Fibroblast of lung (primary cell): ENCODE data around the gene CERS2.

ENCODE experiments used
- EZH2 ChIP-seq: IDR thresholded peaks from 2 replicates; pipeline ENCODE4 v1.5.1; 2012; ENCODE audit warnings: low read length, control low read depth, mild to moderate bottlenecking; ENCODE audit errors: missing control alignments
- TF ChIP-seq, protein P1 (sequence below), 2 donors: IDR thresholded peaks in 1 of 2; conservative IDR thresholded peaks in 1 of 2; 1 replicate in 1 of 2; 2 replicates in 1 of 2; pipeline ENCODE4 v1.5.1; 2011 to 2012; ENCODE audit warnings: low read length in 2 of 2, control low read depth in 1 of 2, inconsistent platforms in 1 of 2, low read depth in 1 of 2, mild to moderate bottlenecking in 1 of 2

DNA sequence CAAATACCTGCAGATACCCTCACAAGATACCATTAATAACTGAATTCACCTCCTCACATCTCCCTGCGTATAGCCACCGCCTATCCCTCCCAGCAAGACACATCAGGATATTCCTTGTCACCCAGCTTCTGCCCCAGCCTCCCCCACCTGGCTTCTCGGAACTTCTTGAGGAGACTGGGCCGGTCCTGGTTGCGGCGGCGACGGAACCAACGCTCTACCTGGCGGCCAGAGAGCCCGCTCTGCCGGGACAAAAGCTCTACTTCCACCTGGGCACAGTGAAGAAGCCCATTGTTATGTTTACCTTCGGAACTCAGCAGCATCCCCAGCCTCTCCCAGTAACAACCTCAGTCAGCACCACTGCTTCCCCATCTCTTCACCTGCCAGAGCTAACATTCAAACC is 6.7 kb downstream of the CERS2 start:
- TF ChIP-seq, protein P1, sequence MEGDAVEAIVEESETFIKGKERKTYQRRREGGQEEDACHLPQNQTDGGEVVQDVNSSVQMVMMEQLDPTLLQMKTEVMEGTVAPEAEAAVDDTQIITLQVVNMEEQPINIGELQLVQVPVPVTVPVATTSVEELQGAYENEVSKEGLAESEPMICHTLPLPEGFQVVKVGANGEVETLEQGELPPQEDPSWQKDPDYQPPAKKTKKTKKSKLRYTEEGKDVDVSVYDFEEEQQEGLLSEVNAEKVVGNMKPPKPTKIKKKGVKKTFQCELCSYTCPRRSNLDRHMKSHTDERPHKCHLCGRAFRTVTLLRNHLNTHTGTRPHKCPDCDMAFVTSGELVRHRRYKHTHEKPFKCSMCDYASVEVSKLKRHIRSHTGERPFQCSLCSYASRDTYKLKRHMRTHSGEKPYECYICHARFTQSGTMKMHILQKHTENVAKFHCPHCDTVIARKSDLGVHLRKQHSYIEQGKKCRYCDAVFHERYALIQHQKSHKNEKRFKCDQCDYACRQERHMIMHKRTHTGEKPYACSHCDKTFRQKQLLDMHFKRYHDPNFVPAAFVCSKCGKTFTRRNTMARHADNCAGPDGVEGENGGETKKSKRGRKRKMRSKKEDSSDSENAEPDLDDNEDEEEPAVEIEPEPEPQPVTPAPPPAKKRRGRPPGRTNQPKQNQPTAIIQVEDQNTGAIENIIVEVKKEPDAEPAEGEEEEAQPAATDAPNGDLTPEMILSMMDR (conservative IDR thresholded peaks at IDR 0.05 in 1 of 2, IDR thresholded peaks at IDR 0.05 in 1 of 2; ENCODE audit: low read depth in 1 of 2, low read length in 2 of 2) = no peak
- no peak for TF ChIP-seq EZH2
